CD4-positive, alpha-beta T cell treated with Interleukin-2 at 100 ng/mL for 4 hours (primary cell): ENCODE results near the gene REXO2.

Experiments used
- DNase-seq: peaks from one replicate; pipeline ENCODE4 v3.0.0-alpha.2; 2020; ENCODE audit warnings: low spot score

The REXO2 gene

GRCh38 chr11:114439229-114440120, at the start of gene REXO2:
REXO2 (plus strand) TSS chr11:114439467; CDS start chr11:114439529, 62 bp downstream.
- peak; percentile 95 for DNase-seq

- no peak for DNase-seq
These were observed 46.3 kb upstream of the REXO2 start for GRCh38 chr11:114392735-114393667.

- DNase-seq = no peak
These were observed 43.5 kb upstream of the REXO2 start for GRCh38 chr11:114395736-114396135.

GRCh38 chr11:114396916-114397315, 42.4 kb upstream of the REXO2 start:
- no peak for DNase-seq

GRCh38 chr11:114397349-114397982, 41.8 kb upstream of the REXO2 start:
- DNase-seq = no peak

- DNase-seq = no peak
These were observed 40.9 kb upstream of the REXO2 start for GRCh38 chr11:114398303-114398920.

- no peak for DNase-seq
These were observed 39.6 kb upstream of the REXO2 start for GRCh38 chr11:114399490-114400215.

GRCh38 chr11:114400216-114400914, 38.9 kb upstream of the REXO2 start, which contains the start of the genes C11orf71 and RBM7:
C11orf71 (minus strand) TSS chr11:114400511; CDS start chr11:114400331, 180 bp downstream.
RBM7 (plus strand) TSS chr11:114400666; CDS start chr11:114400672, 6 bp downstream.
- peak; percentile 99 for DNase-seq

- no peak for DNase-seq
These were observed 38.4 kb upstream of the REXO2 start for GRCh38 chr11:114400915-114401223.

GRCh38 chr11:114401311-114401710, 38.0 kb upstream of the REXO2 start:
- no peak for DNase-seq

- DNase-seq = no peak
These were observed 26.3 kb upstream of the REXO2 start for GRCh38 chr11:114412946-114413345.

GRCh38 chr11:114413958-114414357, 25.3 kb upstream of the REXO2 start:
- no peak for DNase-seq

GRCh38 chr11:114416441-114416961, 22.8 kb upstream of the REXO2 start:
- DNase-seq = no peak

- no peak for DNase-seq
These were observed 13.0 kb upstream of the REXO2 start for GRCh38 chr11:114426280-114426679.

- no peak for DNase-seq
These were observed 9.0 kb upstream of the REXO2 start for GRCh38 chr11:114430290-114430689.

GRCh38 chr11:114432893-114433292, 6.4 kb upstream of the REXO2 start:
- DNase-seq = no peak

- no peak for DNase-seq
These were observed 5.9 kb upstream of the REXO2 start for GRCh38 chr11:114433376-114433775.

- DNase-seq = no peak
These were observed 964 bp upstream of the REXO2 start for GRCh38 chr11:114438303-114438702.

- DNase-seq = no peak
These were observed 1.0 kb downstream of the REXO2 start for GRCh38 chr11:114440121-114440860.
